HS-5 (cell line): Measurements from ENCODE around the gene ST8SIA1.
A peak's percentile ranks its signal among the peaks of the same experiment; 100 is the strongest.

Source experiments
- DNase-seq: peaks from one replicate; pipeline ENCODE4 v3.0.0-alpha.2; 2012; ENCODE audit warnings: low read depth

The ST8SIA1 gene

DNA sequence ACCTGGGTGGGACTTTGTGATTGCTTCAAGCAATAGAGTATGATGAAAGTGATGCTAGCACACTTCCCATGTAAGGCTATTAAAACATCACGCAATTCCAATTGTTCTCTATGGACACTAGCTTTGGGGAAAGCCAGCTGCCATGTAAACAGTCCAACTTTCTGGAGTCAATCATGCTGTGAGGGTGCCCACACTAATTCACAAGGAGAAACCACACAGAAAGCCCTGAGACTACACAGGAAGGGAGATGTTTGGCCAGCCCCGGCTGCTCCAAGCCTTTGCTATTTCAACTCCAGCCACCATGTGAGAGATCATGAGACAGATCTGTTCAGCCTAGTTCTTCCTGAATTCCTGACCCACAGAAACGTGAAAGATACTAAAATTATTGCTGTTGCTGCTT is 96.3 kb downstream of the ST8SIA1 start:
- no peak for DNase-seq

GRCh38 chr12:22234561-22234960 is 99.9 kb downstream of the ST8SIA1 start:
- DNase-seq = peak; percentile 84

DNA sequence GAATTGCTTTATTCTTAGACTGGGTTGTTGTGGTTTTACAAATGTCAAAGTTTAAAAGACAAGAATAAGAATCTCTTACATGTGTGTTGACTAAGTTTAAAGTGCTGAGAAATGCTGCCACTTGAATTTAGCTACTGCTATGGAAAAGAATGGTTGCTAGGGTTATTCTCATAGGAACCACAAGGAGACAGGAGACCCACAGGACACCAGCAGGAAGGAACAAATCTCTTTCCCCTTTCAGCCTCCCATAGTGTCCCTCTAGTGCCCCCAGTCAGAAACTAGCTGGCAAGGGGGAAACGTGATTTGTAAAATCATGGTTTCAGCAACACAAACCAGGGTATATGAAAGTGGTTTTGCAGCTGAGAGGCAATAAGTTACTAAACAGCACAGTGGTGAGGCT is 102.7 kb downstream of the ST8SIA1 start:
- no peak for DNase-seq

GRCh38 chr12:22231078-22231477 is 103.4 kb downstream of the ST8SIA1 start:
- DNase-seq = no peak

DNA sequence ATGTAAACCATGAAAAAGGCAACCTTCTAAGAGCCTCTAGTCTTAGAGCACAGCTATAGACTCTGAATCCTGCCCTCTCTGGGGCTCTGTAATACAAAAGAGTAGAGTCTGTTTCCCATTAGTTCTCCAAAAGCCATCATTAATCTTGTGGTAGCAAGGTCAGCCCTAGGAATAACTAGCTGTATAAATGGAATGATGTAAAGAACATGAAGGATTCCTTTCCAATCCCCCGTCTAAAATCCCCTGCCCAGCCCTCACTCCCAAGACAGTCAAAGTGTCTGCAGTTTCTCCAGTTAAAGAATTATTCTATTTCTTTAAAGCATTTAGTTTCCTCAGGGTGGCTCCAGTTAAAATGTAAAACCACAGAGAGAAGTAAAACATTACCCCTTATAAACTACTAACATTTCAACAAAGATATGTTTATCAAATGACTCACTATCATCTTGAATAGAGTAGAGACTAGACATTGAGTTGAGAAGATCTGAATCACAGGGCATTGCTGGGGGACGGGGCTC is 104.2 kb downstream of the ST8SIA1 start:
- DNase-seq = no peak

DNA sequence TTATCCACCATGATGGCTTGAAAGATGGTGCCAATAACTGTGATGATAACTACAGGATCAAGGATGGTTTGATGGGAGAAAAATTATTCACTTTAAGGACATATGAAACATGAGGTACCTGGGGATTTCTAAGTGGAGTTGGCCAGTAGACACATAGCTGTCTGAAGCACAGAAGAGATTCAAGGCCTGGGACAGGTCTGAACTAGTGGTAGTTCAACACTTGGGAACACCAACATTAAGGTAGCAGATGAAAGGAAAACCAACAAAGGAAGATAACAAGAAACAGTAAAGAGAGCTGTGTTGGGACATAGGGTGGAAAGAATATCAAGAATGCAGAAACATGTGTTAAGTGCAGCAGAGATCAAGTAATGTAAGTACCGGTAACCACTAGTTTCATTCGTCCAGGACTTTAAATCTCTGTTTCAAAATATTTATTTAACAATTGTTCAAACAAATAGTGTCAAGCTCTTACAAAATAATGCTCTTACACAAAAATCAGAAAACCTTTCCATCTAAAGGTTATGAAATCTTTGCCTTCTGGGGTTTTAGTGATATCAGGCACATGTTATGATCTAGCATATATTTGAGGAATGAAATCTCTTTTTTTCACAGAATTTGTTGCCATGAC is 104.7 kb downstream of the ST8SIA1 start:
- DNase-seq = no peak

DNA sequence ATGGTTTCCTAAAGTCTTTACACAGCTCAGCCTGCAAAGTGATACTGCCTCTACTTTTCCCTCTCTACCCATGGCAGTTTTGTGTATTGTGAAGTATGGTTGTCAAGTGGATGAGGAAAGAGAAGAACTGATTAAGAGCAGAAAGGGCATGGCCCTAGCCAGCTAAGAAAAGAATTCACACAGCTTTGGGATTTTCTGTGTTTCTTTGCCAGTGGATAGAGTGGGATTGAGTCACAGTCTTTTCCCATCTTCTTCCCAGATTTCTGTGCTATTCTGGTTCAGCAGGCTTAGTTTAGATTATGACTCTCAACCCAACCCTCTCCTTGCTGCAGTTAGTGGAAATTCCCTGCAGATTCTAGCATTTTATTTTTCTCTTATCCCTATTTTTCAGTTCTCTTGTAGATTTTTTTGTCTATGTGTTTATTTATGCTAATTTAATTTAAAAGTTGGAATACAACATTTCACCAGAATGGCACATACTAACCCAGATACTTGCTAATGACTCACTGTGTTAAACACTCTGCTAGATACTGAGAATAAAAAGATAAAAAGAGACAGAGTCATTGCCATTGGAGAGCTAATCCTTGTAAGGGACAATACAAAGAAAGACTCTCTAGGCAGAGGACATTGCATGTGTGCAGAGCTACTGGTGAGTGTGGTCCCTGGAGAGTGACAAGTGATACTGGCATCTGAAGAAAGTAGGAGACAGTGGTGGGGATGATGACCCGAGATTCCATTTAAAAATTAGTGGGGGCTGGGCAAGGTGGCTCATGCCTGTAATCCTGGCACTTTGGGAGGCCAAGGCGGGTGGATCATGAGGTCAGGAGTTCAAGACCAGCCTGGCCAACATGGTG is 106.3 kb downstream of the ST8SIA1 start:
- DNase-seq = no peak

GRCh38 chr12:22223356-22223755 is 111.2 kb downstream of the ST8SIA1 start:
- no peak for DNase-seq

GRCh38 chr12:22217556-22217955 is 117.0 kb downstream of the ST8SIA1 start:
- DNase-seq = no peak

DNA sequence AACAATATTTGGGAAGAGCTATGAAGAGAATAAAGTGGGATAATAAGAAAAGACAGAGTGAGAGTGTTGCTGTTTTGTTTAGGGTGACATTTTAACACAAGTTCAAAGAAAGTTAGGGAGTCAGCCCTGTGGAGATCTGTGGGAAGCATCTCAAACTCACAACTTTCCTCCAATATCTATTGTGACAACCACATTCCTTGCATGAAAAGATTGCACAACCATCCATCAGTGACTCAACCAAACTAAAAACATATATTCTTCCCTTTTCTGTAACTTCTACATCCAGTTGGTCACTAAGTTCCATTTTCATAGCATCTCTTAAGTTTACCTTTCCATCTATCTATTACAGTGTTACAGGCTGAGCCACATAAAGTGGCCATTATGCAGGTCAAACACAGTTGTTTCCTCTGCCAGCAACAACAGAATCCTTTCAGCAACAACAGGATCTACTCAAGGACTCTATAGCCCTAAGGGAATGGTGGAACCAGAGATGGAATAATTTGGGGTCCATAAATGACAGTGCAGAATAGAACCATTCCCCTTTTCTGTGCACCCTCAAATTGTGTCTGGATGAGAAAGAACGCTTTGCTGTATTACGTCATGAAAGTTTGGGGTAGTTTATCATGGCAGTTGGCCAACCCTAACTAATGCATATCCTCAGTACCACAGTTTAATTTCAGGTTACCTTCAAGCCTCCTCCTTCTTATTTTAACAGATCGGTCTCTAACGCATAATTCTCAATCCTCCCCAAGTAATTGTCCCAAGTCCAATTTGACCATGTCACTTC is 118.8 kb downstream of the ST8SIA1 start:
- DNase-seq = no peak

GRCh38 chr12:22211128-22211527 is 123.4 kb downstream of the ST8SIA1 start:
- no peak for DNase-seq

DNA sequence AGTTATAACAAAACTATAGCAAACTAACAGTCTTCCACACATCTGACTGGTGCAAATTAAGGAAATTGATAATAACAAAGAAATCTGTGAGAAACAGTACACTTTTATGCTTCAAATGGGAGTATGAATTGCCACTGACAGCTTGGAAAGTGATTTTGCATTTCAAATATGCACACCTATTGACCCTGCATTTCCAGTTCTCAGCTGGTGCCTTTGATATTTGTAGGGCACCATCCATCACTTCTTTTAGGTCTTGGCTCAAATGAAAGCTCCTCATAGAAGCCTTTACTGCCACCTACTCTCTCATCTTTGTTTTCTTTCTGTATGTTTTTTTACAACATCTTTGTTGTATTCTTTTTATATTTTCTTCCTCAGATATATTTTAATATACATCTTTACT is 125.1 kb downstream of the ST8SIA1 start:
- DNase-seq = no peak

DNA sequence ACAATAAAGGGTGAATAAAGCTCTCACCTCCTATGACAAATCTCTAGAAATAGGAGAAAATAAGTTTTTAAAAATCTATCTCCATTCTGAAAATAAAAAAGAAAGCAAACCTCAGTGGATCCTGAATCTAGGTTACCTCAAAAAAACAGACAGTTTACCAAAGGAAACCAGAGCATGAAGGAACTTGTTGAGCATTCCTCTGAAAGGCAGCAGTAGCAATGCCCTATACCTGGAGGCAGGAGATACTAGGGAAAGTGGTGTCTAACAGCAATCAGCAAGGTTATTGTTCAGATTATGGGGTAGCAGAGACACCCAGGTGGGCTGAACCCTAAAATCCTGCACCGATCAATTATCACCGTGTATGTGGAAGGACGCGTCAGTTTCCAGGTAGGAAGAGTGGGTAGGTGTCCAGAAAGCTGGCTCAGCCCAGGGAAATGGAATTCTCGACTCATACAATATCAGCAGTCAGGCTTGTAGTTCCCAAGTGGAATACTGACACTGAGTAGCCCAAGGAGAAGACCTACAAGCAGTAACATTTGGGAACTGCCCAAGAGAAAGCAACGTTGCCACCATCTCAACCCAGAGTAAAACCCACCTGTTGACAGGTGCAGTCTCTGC is 128.3 kb downstream of the ST8SIA1 start:
- DNase-seq = no peak

- no peak for DNase-seq
These were observed 130.1 kb downstream of the ST8SIA1 start for GRCh38 chr12:22204391-22204790.

DNA sequence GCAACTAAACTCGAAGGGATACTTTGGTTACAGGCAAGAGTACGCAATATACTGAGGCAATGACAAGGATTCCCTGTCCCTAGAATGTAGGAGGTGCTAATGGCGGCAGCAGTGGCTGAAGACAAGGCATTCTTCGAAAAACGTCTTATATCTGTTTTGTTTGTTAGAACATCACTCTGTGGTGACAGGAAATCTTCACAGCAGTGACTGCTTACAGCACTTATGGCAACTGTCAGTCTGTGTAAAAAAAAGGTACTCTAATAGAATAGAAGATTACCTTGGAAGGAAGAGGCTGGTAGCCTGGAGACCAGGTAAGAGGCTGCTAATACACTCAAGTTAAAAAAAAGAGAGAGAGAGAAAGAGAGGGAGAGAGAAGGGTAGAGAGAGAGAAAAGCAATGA is 131.7 kb downstream of the ST8SIA1 start:
- DNase-seq = no peak

- DNase-seq = no peak
These were observed 133.4 kb downstream of the ST8SIA1 start for GRCh38 chr12:22201101-22201500.

DNA sequence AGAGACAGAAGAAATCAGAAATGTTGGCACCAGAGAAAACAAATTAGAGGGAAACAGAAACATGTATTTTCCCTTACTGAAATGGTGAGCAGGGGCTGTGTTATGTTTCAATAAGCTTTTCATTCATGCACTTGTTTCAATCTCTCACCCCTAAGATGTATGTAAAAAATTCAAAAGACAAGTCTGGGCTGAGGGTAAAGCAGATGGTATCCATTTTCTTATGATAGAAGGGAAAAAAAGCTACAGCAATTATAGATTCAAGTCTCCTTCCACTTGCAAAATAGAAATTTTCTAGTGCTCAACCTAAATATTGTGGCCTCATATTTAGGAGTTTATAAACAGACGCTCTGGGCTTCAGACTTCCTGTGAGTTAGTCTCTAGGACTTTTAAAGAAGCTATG is 138.3 kb downstream of the ST8SIA1 start:
- no peak for DNase-seq

DNA sequence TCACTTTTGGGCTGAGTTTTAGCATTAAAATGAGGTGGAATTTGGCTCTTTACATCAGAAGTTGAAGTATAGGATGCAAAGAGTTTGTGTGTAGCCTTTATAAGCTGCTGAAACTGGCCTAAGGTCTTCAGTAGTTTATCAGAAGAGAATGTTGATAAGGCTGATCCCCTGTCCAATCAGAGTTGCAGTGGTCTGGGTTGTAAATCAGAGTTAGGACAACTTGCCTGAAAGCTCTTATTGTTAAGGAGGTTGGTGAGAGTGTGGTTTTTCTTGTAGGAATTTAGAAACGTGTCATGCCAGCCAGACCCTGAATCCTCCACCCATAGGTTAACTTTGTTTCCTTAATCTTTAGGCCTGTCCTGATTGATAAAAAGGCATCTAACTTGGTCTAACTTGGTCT is 143.5 kb downstream of the ST8SIA1 start:
- DNase-seq = no peak

DNA sequence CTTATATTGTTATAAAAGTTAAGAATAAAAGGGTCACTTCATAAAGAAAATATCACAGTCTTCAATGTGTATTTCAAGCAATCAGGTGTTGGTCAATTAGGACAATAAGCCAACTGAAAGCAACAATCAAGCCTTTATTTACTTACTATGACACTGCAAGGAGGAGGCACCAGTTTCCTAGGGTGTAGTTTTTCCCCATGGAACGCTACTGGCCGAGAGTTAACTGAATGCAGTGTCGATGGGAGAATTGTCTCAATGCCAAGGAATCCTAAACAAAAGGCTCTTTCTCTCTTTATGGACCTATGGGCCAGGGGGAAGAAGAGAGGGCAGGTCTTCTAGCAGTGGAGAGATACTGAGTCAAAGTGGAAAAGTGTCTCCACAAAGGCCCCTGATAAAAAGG is 146.1 kb downstream of the ST8SIA1 start:
- no peak for DNase-seq

DNA sequence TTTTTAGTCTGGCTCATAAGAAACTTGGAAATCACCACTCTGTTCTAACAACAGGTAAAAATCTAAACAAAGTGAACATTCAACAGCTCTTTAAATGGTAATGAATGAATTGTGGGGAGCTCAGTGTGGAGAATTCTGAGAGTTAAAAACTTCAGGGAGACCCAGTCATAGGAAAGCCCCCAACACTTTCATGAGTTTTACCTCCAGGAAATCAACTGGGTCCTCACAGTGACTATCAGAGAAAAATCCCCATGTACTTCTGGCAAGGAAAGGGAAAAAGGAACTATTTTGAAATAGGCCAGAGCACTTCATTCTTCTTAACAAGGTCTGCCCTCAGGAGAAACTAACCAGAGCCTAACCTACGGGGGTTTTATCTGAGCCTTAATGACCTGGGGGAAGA is 153.8 kb downstream of the ST8SIA1 start:
- no peak for DNase-seq

- no peak for DNase-seq
These were observed 161.3 kb downstream of the ST8SIA1 start for GRCh38 chr12:22173177-22173576.

DNA sequence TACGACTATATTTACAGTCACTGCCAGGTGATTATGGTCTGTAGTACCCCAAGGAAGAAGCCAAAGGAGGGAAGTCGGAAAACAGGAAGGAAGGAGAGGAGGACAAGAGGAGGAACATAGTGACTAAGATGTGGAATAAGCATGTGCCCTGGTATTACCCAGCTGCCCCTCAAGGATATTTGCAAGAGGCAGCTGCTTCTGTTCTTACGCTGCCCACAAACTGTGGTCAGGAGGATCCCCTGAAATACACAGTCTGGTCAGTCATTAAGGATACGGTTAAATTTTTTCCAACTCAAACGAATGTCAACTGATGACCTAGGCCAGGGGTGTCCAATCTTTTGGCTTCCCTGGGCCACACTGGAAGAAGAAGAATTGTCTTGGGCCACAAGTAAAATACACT is 162.0 kb downstream of the ST8SIA1 start:
- DNase-seq = no peak
